Gastrocnemius medialis (tissue), 4 donors: ENCODE results near the gene ESPNL.

Experiments used
- CTCF ChIP-seq, 5 experiments: fragments of 450-650 bp in 3 of 5; fragments of 200-600 bp in 2 of 5; sonication (generic) in 2 of 5; IDR thresholded peaks in 4 of 5; conservative IDR thresholded peaks in 1 of 5; 1 replicate in 4 of 5; 2 replicates in 1 of 5; pipeline ENCODE4 v1.5.1; 2016 to 2019; ENCODE audit warnings: antibody characterized with exemption in 5 of 5, mild to moderate bottlenecking in 3 of 5, moderate library complexity in 3 of 5
- POLR2A ChIP-seq, 2 donors: fragments of 450-650 bp; IDR thresholded peaks; one replicate each; pipeline ENCODE4 v1.6.1; 2017; ENCODE audit warnings: antibody characterized with exemption in 2 of 2, mild to moderate bottlenecking in 2 of 2, moderate library complexity in 2 of 2

- TF ChIP-seq CTCF (IDR thresholded peaks at IDR 0.05 in 4 of 5, conservative IDR thresholded peaks at IDR 0.05 in 1 of 5) = no peak
- TF ChIP-seq POLR2A (IDR thresholded peaks at IDR 0.05) = no peak
Measured at GRCh38 chr2:238182362-238182761, 82.2 kb downstream of the ESPNL start.
